Metanephros (tissue), 1 donor: ENCODE measurements around the gene SEPSECS. TPM values are rescaled to one million over a fixed set of nuclear protein-coding genes. Genes with fewer than 3 reads are reported as not detected.

ENCODE experiments used
- total RNA-seq: library from RNA; depleted of rRNA; stranded (reverse); fragments of >200 nt; gene quantifications from one replicate; pipeline ENCODE4 v1.2.3, GENCODE V29; 2014

Gene SEPSECS
- total RNA-seq = 21.5 TPM

DNA sequence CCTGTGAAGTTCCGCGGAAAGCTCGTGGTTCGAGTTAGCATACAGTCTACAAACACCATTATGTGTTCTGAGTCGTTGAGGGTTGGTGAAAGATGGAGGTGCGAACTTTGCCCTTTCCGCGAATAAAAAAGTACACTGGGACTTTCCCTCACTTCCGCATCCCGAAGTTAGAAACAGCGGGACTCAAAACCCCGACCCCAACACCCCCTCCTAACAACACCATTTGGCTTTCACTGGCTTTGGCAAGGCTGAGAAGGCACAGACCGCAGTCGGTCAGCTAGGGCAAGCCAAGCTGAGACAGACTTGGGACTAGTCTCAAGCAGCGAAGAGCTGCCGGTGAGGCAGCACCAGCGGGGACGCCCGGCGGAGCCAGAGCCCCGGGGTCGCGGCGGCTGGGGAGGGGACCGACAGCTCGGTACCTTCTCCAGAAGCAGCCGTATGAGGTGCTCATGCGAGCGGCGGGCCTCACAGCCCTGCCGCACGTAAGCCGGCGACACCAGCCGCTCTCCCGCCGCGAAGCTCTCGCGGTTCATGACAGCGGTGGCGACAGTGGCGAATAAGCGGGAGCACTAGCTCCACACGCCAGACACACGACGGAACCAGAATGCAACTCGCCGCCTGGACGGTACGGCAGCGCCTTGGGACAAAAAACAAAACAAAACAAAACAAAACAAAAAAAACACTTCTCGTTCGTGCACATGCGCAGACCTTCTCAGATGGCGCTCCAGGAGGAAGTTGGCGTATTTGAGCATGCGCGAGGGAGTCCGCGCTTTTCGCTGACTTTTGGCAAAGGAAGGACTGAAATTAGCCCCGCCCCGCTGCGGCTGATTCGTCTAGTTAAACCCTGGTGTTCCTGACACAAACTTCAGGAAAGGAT, at the start of gene SEPSECS:
Gene SEPSECS, minus strand, starts transcription at position 613 of the 877 bp plus-strand sequence. Its CDS starts 80 bp downstream, at position 533.

Other genes starting within 250 kb of the SEPSECS start
- 14.8 TPM for gene CCDC149, start 247.4 kb downstream of the SEPSECS start, total RNA-seq
- gene LGI2, start 129.5 kb downstream of the SEPSECS start, total RNA-seq = 15.5 TPM
- 11.2 TPM for gene PI4K2B, start 73.6 kb upstream of the SEPSECS start, total RNA-seq
- gene ZCCHC4, start 152.3 kb upstream of the SEPSECS start, total RNA-seq = 20.1 TPM
- gene ANAPC4, start 216.8 kb upstream of the SEPSECS start, total RNA-seq = 36.8 TPM